Hair follicle dermal papilla cell (primary cell): ENCODE results near the gene NACC1. TPM values are rescaled to one million over a fixed set of nuclear protein-coding genes. Genes with fewer than 3 reads are reported as not detected.

ENCODE experiments used
- total RNA-seq: library from RNA; depleted of rRNA; stranded (reverse); fragments of >200 nt; gene quantifications from 2 replicates; pipeline ENCODE4 v1.2.3, GENCODE V29; 2012

NACC1 gene
- 56.5 and 75.8 TPM in 2 replicates for total RNA-seq

DNA sequence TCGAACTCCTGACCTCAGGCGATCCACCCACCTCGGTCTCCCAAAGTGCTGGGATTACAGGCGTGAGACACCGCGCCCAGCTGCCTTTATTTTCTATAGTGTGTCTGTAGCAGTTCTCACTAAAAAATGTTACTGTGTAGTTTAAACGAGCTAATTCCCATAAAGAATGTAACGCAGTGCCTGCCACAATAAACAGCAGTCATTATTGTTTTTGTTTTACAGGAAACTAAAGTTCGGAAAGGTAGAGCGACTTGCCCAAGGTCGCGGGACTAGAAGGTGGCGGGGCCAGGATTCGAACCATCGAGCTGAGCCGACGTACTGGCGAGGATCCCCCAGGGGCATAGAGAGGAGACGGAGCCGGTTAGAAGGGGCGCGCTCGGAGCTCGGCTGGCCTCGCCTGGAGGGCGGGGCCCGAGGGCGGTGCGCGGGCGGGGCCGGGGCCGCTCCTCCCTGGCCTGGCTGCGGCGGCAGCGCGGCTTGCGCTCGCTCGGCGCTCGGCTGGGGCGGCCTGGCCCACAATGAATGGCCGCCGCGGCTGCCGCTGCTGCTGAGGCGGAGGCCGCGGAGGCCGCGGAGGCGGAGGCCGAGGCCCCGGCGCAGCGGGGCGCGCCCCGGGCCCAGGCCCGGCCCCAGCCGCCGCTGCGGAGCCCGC is at the start of gene NACC1:
Gene NACC1 (plus strand): TSS at position 493 of the 652 bp plus-strand sequence. CDS start 16,944 bp downstream, outside the sequence.

DNA sequence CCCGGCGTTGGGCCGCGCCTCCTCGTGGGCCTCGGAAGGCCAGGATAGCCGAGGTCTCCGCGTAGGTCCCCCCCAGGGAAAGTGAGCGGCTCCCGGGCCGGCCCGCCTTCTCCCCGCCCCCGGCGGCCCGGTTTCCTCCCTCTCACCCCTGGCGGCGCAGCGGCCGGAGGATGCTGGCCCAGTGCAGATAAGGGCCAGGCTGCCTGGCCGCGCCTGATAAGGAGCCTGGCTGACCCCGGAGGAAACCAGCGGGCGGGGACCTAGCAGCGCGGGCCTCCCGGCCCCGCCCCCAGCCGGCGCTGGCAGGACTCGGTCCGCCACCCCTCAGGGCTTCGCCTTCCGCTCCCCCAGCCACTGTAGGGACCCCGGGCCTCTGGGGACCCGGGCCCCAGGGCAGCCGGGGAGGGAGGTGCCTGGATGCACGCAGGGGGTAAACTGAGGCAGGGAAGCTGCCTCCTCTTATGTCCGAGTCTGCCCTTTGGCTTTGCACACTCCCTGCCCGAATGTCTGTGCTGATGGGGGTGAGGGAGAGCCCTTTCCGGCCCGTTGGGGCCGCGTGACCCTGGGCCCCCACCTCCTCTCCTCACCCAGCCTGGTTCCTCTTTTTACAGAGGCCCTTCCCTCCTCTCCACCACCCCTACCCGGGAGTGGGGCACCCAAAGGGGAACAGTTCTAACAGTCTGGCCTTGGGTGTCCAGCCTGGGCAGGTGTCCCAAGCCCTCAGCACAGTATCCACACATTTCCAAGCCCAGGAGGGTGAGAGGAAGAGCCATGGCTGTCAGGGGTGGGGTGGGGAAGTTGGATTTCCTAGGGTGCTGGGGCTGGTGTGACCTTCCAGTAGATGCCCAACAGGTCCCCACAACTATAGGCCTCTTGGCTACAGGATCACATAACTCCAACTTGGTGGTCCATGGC is 15.1 kb upstream of the NACC1 start, which contains the start of gene LYL1:
Gene LYL1 (minus strand): TSS at position 193 of the 915 bp plus-strand sequence. CDS start 1,687 bp downstream, outside the sequence.

GRCh38 chr19:13116282-13117175 is 1.5 kb upstream of the NACC1 start, which contains the start of gene TRMT1:
Gene TRMT1, minus strand, starts transcription at chr19:13116740. Its CDS starts 341 bp downstream, at chr19:13116399.

GRCh38 chr19:13150187-13150930 is 32.3 kb downstream of the NACC1 start, which contains the start of the genes IER2 and STX10:
Gene IER2, plus strand, starts transcription at chr19:13150411. Its CDS starts 2,776 bp downstream, at chr19:13153187.
Gene STX10, minus strand, starts transcription at chr19:13150375. Its CDS starts 202 bp downstream, at chr19:13150173.

Other genes starting within 250 kb of the NACC1 start
- gene DNASE2, start 236.8 kb upstream of the NACC1 start, total RNA-seq = 32.3 and 33.5 TPM in 2 replicates
- gene KLF1, start 231.1 kb upstream of the NACC1 start, total RNA-seq = not detected in 2 replicates
- 28.9 and 41.5 TPM in 2 replicates for gene GCDH, start 227.1 kb upstream of the NACC1 start, total RNA-seq
- 0.24 TPM in 1 of 2 replicates, not detected in the other for gene SYCE2, start 199.0 kb upstream of the NACC1 start, total RNA-seq
- gene FARSA, start 184.6 kb upstream of the NACC1 start, total RNA-seq = 44.5 and 46.8 TPM in 2 replicates
- 2,301 and 2,540 TPM in 2 replicates for gene CALR, start 179.7 kb upstream of the NACC1 start, total RNA-seq
- 94.6 and 95.3 TPM in 2 replicates for gene RAD23A, start 172.4 kb upstream of the NACC1 start, total RNA-seq
- gene GADD45GIP1, start 161.0 kb upstream of the NACC1 start, total RNA-seq = 12.0 and 17.6 TPM in 2 replicates
- gene DAND5, start 148.7 kb upstream of the NACC1 start, total RNA-seq = 0.65 and 0.85 TPM in 2 replicates
- gene NFIX, start 122.8 kb upstream of the NACC1 start, total RNA-seq = 135 and 155 TPM in 2 replicates
- gene LYL1, start 15.4 kb upstream of the NACC1 start, total RNA-seq = 0.36 and 0.81 TPM in 2 replicates
- 28.2 and 30.0 TPM in 2 replicates for gene TRMT1, start 1.5 kb upstream of the NACC1 start, total RNA-seq
- 49.5 and 58.2 TPM in 2 replicates for gene STX10, start 32.1 kb downstream of the NACC1 start, total RNA-seq
- 32.1 and 36.2 TPM in 2 replicates for gene IER2, start 32.1 kb downstream of the NACC1 start, total RNA-seq